GM21619 (cell line): ENCODE measurements around the gene ZNF219.

Experiments used
- ATAC-seq: cut with Tn5 transposase; IDR thresholded peaks from one replicate; pipeline ENCODE4 v1.9.1; 2021; ENCODE audit not compliant: unreplicated experiment

ZNF219 gene

GRCh38 chr14:21098076-21098891 is at the start of gene ZNF219:
Gene ZNF219, minus strand, starts transcription at chr14:21098655. Its CDS starts 5,064 bp downstream, at chr14:21093591.
- no peak for ATAC-seq

GRCh38 chr14:21145437-21145836 is 47.0 kb upstream of the ZNF219 start:
- no peak for ATAC-seq

GRCh38 chr14:21142357-21142756 is 43.9 kb upstream of the ZNF219 start:
- ATAC-seq, result no peak

- ATAC-seq, result no peak
Observed at GRCh38 chr14:21136024-21136423, 37.6 kb upstream of the ZNF219 start.

GRCh38 chr14:21133901-21134300 is 35.4 kb upstream of the ZNF219 start:
- ATAC-seq, result no peak

GRCh38 chr14:21123429-21123828 is 25.0 kb upstream of the ZNF219 start:
- no peak for ATAC-seq

- ATAC-seq, result no peak
Observed at GRCh38 chr14:21121122-21121521, 22.7 kb upstream of the ZNF219 start.

GRCh38 chr14:21120686-21121085 is 22.2 kb upstream of the ZNF219 start:
- no peak for ATAC-seq

GRCh38 chr14:21118933-21119332 is 20.5 kb upstream of the ZNF219 start:
- no peak for ATAC-seq

GRCh38 chr14:21113369-21113768 is 14.9 kb upstream of the ZNF219 start:
- no peak for ATAC-seq

GRCh38 chr14:21112255-21112654 is 13.8 kb upstream of the ZNF219 start:
- no peak for ATAC-seq

GRCh38 chr14:21109377-21110138 is 11.1 kb upstream of the ZNF219 start:
- ATAC-seq, result no peak

GRCh38 chr14:21108791-21109190 is 10.3 kb upstream of the ZNF219 start:
- ATAC-seq, result no peak

- no peak for ATAC-seq
Observed at GRCh38 chr14:21107283-21107800, 8.9 kb upstream of the ZNF219 start.

- no peak for ATAC-seq
Observed at GRCh38 chr14:21106498-21107282, 8.2 kb upstream of the ZNF219 start.

- ATAC-seq, result no peak
Observed at GRCh38 chr14:21106176-21106497, 7.7 kb upstream of the ZNF219 start.

- no peak for ATAC-seq
Observed at GRCh38 chr14:21105095-21105494, 6.6 kb upstream of the ZNF219 start.

- ATAC-seq, result peak; percentile 37
Observed at GRCh38 chr14:21104448-21105060, 6.1 kb upstream of the ZNF219 start.

GRCh38 chr14:21103710-21104447 is 5.4 kb upstream of the ZNF219 start:
- peak; percentile 91 for ATAC-seq

- no peak for ATAC-seq
Observed at GRCh38 chr14:21103411-21103709, 4.9 kb upstream of the ZNF219 start.
